NB4 (cell line): Measurements from ENCODE around the gene MCTP1.

Source experiments
- CTCF ChIP-seq: IDR thresholded peaks from one replicate; pipeline ENCODE4 v1.5.1; 2012; ENCODE audit warnings: low read depth, low read length
- MAX ChIP-seq: IDR thresholded peaks from 2 replicates; pipeline ENCODE4 v1.6.1; 2011; ENCODE audit warnings: low read depth, low read length
- MYC ChIP-seq: IDR thresholded peaks from 2 replicates; pipeline ENCODE4 v1.6.1; 2011; ENCODE audit warnings: low read depth, low read length
- POLR2A ChIP-seq: IDR thresholded peaks from 2 replicates; pipeline ENCODE4 v1.6.1; 2011; ENCODE audit warnings: mild to moderate bottlenecking; ENCODE audit not compliant: insufficient read length; ENCODE audit errors: extremely low read depth

- TF ChIP-seq CTCF (no peak), POLR2A (no peak), MAX (no peak), MYC (no peak)
These were observed 534.2 kb downstream of the MCTP1 start for GRCh38 chr5:94750681-94751080.
